Heart left ventricle (tissue), 13 donors: ENCODE data around the gene CHCHD6.

ENCODE experiments used
- POLR2A ChIP-seq, 2 donors: fragments of 450-650 bp; IDR thresholded peaks; one replicate each; pipeline ENCODE4 v1.6.1; 2017; ENCODE audit warnings: antibody characterized with exemption in 2 of 2, mild to moderate bottlenecking in 2 of 2, moderate library complexity in 2 of 2
- TF ChIP-seq, protein P1 (sequence below), 12 donors: fragments of 200-600 bp; sonication (generic) in 4 of 12; IDR thresholded peaks; one replicate each; pipeline versions ENCODE4 v1.5.0 to v1.8.0; 2018 to 2022; ENCODE audit warnings: antibody characterized with exemption in 12 of 12, mild to moderate bottlenecking in 5 of 12
- donor health status: ischemic (EF 13 %, LVEDD 7.1; RV severe dilation, severe dysfunction).
- donor health status: DM: no; HTN: yes; CAD: no.
- donor health status: DM: no; HTN: no; CAD: no.
- donor health status: ischemic (EF 25% LVEDD 6.9; RV normal size, moderate dysfunction).
- donor health status: ischemic (EF 25% LVEDD 5.7; RV mildly dilated, moderate dysfunction).
- donor health status: ischemic (EF 35%, LVEDD 5.7; RV mildly dilated, moderate dysfunction).
- donor health status: nonischemic (EF 11% LVEDD 7.7; RV severe dilation, severe dysfunction).
- donor health status: DM: yes; HTN: yes; CAD: no.
- donor health status: PGD.
- donor health status: ischemic (EF 29% LVEDD 5.4; RV normal size, mild dysfunction).
- donor health status: nonischemic (EF 23%, LVEDD 6.1; RV moderate dilation, normal function).

DNA sequence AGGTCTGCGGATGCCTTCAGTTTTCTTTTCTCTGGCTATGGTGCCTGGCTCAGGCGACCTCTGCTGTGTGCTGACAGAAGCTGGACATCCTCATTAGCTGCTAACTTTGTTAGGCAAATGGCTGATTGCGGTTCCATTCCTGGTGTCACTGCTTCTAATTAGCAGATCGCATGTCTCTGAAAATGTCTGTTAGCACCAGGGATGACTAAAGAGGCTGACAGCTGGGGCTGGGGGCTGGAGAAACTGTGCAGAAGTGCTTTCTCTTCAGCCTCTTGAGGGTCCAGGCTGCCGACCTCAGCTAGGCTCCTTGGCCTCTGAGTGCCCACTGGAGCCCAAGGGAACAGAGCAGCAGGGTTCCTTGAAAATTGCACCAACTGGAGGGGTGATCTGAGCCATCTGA, 39.3 kb downstream of the CHCHD6 start:
- TF ChIP-seq, protein P1, sequence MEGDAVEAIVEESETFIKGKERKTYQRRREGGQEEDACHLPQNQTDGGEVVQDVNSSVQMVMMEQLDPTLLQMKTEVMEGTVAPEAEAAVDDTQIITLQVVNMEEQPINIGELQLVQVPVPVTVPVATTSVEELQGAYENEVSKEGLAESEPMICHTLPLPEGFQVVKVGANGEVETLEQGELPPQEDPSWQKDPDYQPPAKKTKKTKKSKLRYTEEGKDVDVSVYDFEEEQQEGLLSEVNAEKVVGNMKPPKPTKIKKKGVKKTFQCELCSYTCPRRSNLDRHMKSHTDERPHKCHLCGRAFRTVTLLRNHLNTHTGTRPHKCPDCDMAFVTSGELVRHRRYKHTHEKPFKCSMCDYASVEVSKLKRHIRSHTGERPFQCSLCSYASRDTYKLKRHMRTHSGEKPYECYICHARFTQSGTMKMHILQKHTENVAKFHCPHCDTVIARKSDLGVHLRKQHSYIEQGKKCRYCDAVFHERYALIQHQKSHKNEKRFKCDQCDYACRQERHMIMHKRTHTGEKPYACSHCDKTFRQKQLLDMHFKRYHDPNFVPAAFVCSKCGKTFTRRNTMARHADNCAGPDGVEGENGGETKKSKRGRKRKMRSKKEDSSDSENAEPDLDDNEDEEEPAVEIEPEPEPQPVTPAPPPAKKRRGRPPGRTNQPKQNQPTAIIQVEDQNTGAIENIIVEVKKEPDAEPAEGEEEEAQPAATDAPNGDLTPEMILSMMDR (IDR thresholded peaks at IDR 0.05), result no peak
- no peak for TF ChIP-seq POLR2A (IDR thresholded peaks at IDR 0.05)
